Kidney epithelial cell (primary cell): Measurements from ENCODE around the gene QPCTL. TPM values are rescaled to one million over a fixed set of nuclear protein-coding genes. Genes with fewer than 3 reads are reported as not detected.
A peak's percentile ranks its signal among the peaks of the same experiment; 100 is the strongest.

ENCODE experiments used
- DNase-seq: peaks from one replicate; pipeline ENCODE4 v3.0.0-alpha.2; 2010; ENCODE audit warnings: low read depth
- H3K27me3 ChIP-seq: 2 replicates; pipeline ENCODE4 v1.6.0; 2011; ENCODE audit warnings: low read length; ENCODE audit not compliant: control insufficient read depth, insufficient read depth
- H3K36me3 ChIP-seq: 2 replicates; pipeline ENCODE4 v1.5.1; 2011; ENCODE audit warnings: low read length; ENCODE audit not compliant: control insufficient read depth, insufficient read depth
- H3K4me3 ChIP-seq: 2 replicates; pipeline ENCODE4 v1.5.1; 2011; ENCODE audit warnings: low read depth, mild to moderate bottlenecking, control low read depth, low read length
- total RNA-seq: library from RNA; depleted of rRNA; stranded (reverse); fragments of >200 nt; gene quantifications from 2 replicates; pipeline ENCODE4 v1.2.3, GENCODE V29; 2015
- TF ChIP-seq, protein P1 (sequence below): IDR thresholded peaks from 2 replicates; pipeline ENCODE4 v1.5.1; 2011; ENCODE audit warnings: mild to moderate bottlenecking, moderate library complexity, low read length, control low read depth, inconsistent platforms; ENCODE audit not compliant: insufficient read depth, poor library complexity, severe bottlenecking

The QPCTL gene
- total RNA-seq, 1 donor from 2014 or later, result 15.6 TPM

DNA sequence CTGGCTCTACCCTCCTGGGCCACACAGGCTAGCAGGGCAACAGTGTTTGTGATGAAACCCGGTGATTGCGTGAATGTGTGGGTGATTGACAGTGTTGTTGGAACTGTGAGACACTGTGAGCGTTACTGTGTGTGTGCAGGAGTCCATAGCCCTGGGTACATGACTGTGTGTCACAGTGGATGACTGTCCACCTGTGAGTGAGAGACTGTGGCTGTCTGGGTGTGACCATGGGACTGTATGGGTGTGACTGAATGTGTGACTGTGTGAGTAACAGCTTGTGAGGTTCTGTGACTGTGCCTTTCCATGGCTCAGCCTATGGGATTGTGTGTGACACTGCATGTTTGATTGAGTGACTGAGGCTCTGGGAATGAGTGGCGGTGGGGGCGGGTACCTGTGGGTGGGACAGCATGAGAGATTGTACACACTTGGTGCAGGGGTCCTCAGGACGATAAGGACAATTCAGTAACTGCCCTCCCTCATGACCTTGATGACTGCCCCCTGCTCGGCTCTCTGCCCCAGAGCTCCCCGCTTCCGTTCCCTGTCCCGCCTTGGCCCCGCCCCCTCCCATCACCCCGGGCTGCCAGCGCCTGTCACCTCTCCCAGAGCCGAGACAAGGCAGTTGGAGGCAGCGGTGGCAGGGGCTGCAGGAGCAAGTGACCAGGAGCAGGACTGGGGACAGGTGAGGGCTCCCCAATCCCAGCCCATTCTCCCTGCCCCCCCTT lies 24.7 kb upstream of the QPCTL start, which contains the start of gene GIPR:
Gene GIPR, plus strand, starts transcription at position 602 of the 722 bp plus-strand sequence. CDS start 1,300 bp downstream, outside the sequence.
- no peaks in the 10 kb centered on the region for H3K36me3 ChIP-seq
- H3K27me3 ChIP-seq, result peaks cover 20% of the 10 kb centered on the region
- no peak for DNase-seq
- TF ChIP-seq, protein P1, sequence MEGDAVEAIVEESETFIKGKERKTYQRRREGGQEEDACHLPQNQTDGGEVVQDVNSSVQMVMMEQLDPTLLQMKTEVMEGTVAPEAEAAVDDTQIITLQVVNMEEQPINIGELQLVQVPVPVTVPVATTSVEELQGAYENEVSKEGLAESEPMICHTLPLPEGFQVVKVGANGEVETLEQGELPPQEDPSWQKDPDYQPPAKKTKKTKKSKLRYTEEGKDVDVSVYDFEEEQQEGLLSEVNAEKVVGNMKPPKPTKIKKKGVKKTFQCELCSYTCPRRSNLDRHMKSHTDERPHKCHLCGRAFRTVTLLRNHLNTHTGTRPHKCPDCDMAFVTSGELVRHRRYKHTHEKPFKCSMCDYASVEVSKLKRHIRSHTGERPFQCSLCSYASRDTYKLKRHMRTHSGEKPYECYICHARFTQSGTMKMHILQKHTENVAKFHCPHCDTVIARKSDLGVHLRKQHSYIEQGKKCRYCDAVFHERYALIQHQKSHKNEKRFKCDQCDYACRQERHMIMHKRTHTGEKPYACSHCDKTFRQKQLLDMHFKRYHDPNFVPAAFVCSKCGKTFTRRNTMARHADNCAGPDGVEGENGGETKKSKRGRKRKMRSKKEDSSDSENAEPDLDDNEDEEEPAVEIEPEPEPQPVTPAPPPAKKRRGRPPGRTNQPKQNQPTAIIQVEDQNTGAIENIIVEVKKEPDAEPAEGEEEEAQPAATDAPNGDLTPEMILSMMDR, result no peak
- H3K4me3 ChIP-seq, result peak within 1 kb of the TSS; percentile 18

DNA sequence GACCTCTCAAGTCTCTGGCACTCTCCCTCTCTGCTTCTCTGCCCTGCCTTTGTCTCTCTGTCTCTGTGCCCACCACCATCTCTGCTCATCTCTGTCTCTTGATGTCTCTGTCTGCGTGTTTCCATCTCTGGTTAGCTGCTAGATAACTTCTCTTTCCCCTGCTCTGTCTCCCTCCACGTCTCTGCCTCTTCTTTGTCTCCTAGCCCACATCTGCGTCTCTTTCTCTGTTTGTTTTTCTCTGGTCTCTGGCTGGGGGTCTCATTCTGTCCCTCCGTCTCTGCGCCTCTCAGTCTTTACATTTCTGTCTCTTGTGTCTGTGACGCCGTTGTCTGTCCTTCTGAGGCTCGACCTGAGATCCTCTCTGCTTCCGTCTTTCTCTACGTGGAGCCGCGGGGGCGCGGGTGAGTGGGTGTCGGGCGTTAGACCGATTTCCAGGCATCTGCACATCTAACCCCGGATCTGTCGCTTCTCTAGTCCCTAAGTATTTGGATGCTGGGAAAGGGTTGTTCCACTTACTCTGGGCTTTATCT lies 24.1 kb upstream of the QPCTL start:
- Histone ChIP-seq H3K36me3 (no peaks in the 10 kb centered on the region), H3K27me3 (peaks cover 20% of the 10 kb centered on the region), H3K4me3 (peak overlapping the region; percentile 18)
- no peak for DNase-seq
- TF ChIP-seq, protein P1, result no peak

DNA sequence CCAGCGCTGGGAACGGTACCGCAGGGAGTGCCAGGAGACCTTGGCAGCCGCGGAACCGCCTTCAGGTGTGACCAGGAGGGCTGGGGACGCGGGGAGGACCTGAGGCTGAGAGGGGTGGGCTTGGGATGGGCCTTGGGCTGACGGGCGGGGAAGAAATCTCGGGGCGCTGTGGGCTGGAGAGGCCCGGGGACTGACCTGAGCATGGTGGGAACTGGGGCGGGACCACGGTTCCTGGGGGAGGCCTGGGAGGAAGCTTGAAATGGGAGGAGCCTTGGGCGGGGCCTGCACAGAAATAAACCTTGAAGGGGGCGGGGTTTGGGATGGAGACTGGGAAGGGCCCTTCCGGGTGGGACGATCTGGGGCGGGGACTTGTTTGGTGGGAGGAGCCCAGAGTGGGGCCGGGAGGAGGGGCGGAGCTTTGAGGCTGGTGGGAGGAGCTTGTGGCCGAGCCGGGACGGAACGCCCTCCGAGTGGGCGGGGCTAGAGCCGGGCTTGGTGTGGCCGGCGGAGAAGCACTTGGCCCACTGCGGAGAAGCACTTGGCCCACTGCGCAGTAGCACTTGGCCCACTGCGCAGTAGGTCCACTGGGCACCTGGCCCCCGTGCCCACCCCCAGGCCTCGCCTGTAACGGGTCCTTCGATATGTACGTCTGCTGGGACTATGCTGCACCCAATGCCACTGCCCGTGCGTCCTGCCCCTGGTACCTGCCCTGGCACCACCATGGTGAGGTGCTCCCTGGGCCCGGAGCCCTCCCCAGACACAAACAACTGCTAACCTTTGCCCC lies 21.6 kb upstream of the QPCTL start:
- TF ChIP-seq, protein P1, result no peak
- Histone ChIP-seq H3K4me3 (peak overlapping the region; percentile 46), H3K36me3 (no peaks in the 10 kb centered on the region), H3K27me3 (peaks cover 18% of the 10 kb centered on the region)
- DNase-seq, result no peak

DNA sequence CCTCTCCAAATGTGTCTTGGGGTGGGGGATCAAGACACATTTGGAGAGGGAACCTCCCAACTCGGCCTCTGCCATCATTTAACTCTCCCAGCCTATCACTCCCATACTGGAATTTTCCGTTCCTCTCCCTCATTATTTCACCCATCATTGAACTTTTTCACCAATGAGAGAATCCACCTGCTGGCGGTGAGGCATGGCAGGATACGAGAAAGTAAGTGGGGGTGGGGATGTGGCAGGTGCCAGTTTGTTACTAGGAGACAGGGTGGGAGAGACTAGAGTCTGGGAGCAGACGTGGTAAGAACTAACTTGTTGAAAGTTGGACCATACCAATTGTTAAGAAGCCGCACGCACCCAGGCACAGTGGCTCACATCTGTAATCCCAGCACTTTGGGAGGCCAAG lies 17.5 kb upstream of the QPCTL start:
- H3K4me3 ChIP-seq, result no peak overlapping the region
- TF ChIP-seq, protein P1, result no peak

DNA sequence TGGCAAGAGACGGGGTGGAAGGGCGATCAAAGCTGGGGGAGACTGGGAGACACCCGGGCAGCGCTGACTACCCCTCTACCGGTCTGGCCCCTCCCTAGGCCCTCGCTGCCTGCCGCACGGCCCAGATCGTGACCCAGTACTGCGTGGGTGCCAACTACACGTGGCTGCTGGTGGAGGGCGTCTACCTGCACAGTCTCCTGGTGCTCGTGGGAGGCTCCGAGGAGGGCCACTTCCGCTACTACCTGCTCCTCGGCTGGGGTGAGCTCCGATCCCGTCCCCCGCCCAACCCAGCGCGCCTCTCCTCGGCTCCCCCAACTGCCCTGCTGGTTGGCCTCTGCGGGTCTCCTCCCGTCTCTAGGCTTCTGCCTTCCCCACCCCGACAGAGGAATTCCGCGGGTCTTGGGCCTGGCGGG lies 15.6 kb upstream of the QPCTL start:
- DNase-seq, result no peak
- Histone ChIP-seq H3K36me3 (no peaks in the 10 kb centered on the region), H3K4me3 (peak overlapping the region; percentile 39), H3K27me3 (peaks cover 4% of the 10 kb centered on the region)
- TF ChIP-seq, protein P1, result no peak

More for the DNA sequence above, 17.5 kb upstream of the QPCTL start:
- H3K27me3 ChIP-seq, result peaks cover 12% of the 10 kb centered on the region
- H3K36me3 ChIP-seq, result no peaks in the 10 kb centered on the region
- no peak for DNase-seq
